LNCaP clone FGC (cell line): ENCODE measurements around the gene BMI1.

ENCODE experiments used
- DNase-seq: peaks from one replicate; pipeline ENCODE4 v3.0.0-alpha.2; 2011; ENCODE audit warnings: low read depth
- H3K4me3 ChIP-seq: 2 replicates; pipeline ENCODE4 v1.5.1; 2011; ENCODE audit warnings: mild to moderate bottlenecking, low read depth, low read length, control low read depth
- CTCF ChIP-seq: IDR thresholded peaks from 2 replicates; pipeline ENCODE4 v1.5.1; 2012; ENCODE audit warnings: mild to moderate bottlenecking; ENCODE audit not compliant: control insufficient read depth, insufficient read depth; ENCODE audit errors: extremely low read depth

Gene BMI1

DNA sequence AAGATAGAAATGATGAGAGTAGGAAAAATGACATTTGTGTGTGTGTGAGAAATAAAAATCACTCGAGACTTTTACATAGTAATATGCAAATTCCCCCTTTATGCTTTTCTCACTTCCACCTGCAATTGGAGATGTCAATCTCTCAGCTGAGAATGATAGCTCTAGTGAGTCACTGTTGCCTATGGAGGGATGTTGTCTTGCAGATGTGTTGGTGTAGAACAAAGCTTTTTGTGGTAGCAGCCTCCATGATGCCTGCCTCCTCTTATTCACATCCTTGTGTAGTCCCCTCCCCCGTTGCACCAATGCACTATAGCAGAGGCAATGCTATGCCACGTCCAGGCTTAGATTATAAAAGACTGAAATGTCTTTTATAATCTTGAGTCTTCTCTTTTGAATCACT is 58.2 kb downstream of the BMI1 start:
- no peak overlapping the region for H3K4me3 ChIP-seq
- TF ChIP-seq CTCF = no peak
- DNase-seq = no peak
